Measurements from ENCODE around the gene TARM1. TPM values are rescaled to one million over a fixed set of nuclear protein-coding genes. Genes with fewer than 3 reads are reported as not detected.

The TARM1 gene
- total and polyA plus RNA-seq, 2 of the 4 experiments (the other 2 are of a cell fraction): not detected

GRCh38 chr19:54073829-54074228 is 7.3 kb downstream of the TARM1 start:
- H3K79me1 ChIP-seq (ENCODE audit: low read depth in 1 of 2, low read length in 2 of 2): no peaks in the 10 kb centered on the region
- no peak overlapping the region for H4K91ac ChIP-seq (ENCODE audit: insufficient read depth, low read depth, low read length)
- ChIA-PET POLR2A (ENCODE audit: unreplicated experiment) (no interaction called here), CTCF (no interaction called here)
- H2AK5ac ChIP-seq (ENCODE audit: low read depth, low read length): no peak overlapping the region
- no peak overlapping the region for H3K4me2 ChIP-seq (ENCODE audit: low read depth, low read length)
- H3K9me1 ChIP-seq (ENCODE audit: insufficient read depth, low read length): no peaks in the 10 kb centered on the region
- 78% methylated on average over 4 of the region's 10 CpGs; no CpG with 5 or more reads in 1 of the 2 experiments for WGBS, 2 experiments (ENCODE audit: extremely low coverage in 2 of 2, insufficient read length in 1 of 2)
- no peak overlapping the region for H3K18ac ChIP-seq (ENCODE audit: low read depth, low read length)
- peaks cover 4% of the 10 kb centered on the region; the same call in 1 of the 2 replicates for H3K9me3 ChIP-seq (ENCODE audit: control insufficient read depth, insufficient read depth, low read length)
- H3K23ac ChIP-seq (ENCODE audit: low read depth, low read length): no peak overlapping the region
- no peak overlapping the region for H3K27ac ChIP-seq (ENCODE audit: insufficient read depth, low read length)
- no peaks in the 10 kb centered on the region for H4K20me1 ChIP-seq (ENCODE audit: insufficient read depth, low read length)
- BruUV-seq (replicated peaks): no TSS peak
- H3K14ac ChIP-seq (replicated peaks; ENCODE audit: low read depth, low read length): no peak overlapping the region
- dilution Hi-C loops (cut with HindIII; ENCODE audit: low sequenced_read_pairs, unreplicated experiment): no loop called here
- TF ChIP-seq USF2 (IDR thresholded peaks at IDR 0.05; ENCODE audit: low read depth, low read length): no peak
- no peak for TF ChIP-seq BHLHE40 (IDR thresholded peaks at IDR 0.05; ENCODE audit: low read depth, low read length)
- TF ChIP-seq CEBPB (IDR thresholded peaks at IDR 0.05; ENCODE audit: low read depth, low read length): no peak
- TF ChIP-seq POLR2A (IDR thresholded peaks at IDR 0.05; ENCODE audit: low read depth, low read length): no peak
- no peak for TF ChIP-seq SMC3 (IDR thresholded peaks at IDR 0.05; ENCODE audit: low read depth, low read length)
- TF ChIP-seq CTCF (conservative IDR thresholded peaks at IDR 0.05; ENCODE audit: low read depth, low read length): no peak
- no peak for TF ChIP-seq FOS (IDR thresholded peaks at IDR 0.05; ENCODE audit: low read depth, low read length)
- no peak for TF ChIP-seq RCOR1 (IDR thresholded peaks at IDR 0.05; ENCODE audit: insufficient replicate concordance, low read length)
- TF ChIP-seq NFE2L2 (IDR thresholded peaks at IDR 0.05; ENCODE audit: low read depth, low read length): no peak
- no peak for TF ChIP-seq ELK1 (IDR thresholded peaks at IDR 0.05; ENCODE audit: borderline replicate concordance, low read depth, low read length)
- TF ChIP-seq MAZ (IDR thresholded peaks at IDR 0.05; ENCODE audit: borderline replicate concordance, low read depth, low read length): no peak
- no peak for TF ChIP-seq RFX5 (IDR thresholded peaks at IDR 0.05; ENCODE audit: low read depth, low read length)
- TF ChIP-seq CHD1 (IDR thresholded peaks at IDR 0.05; ENCODE audit: low read depth, low read length): no peak
- TF ChIP-seq MXI1 (IDR thresholded peaks at IDR 0.05; ENCODE audit: borderline replicate concordance, low read depth, low read length): no peak
- H3K4me1 ChIP-seq (ENCODE audit: control insufficient read depth, insufficient read depth, low read length): no peaks in the 10 kb centered on the region
- no peak overlapping the region for H2BK120ac ChIP-seq (ENCODE audit: low read depth, low read length)
- no peak overlapping the region for H2AFZ ChIP-seq (replicated peaks; ENCODE audit: low read length, poor library complexity)
- no peak overlapping the region for H2BK5ac ChIP-seq (ENCODE audit: low read depth, low read length, poor library complexity, severe bottlenecking)
- ATAC-seq (ENCODE audit: low read depth) (no peak), DNase-seq (no peak)
- intact Hi-C loops (cut with micrococcal nuclease): no loop called here
- no peak overlapping the region for H3K9ac ChIP-seq (ENCODE audit: low read depth, low read length)
- H2AK9ac ChIP-seq (replicated peaks; ENCODE audit: low read depth, low read length, poor library complexity): no peak overlapping the region
- H3K4ac ChIP-seq (ENCODE audit: low read depth, low read length): no peak overlapping the region
- no peak overlapping the region for H3K56ac ChIP-seq (ENCODE audit: extremely low read depth, insufficient read depth, low read length)
- no peak overlapping the region for H4K8ac ChIP-seq (ENCODE audit: low read depth in 2 of 2, low read length in 2 of 2)
- H2BK20ac ChIP-seq (ENCODE audit: low read depth, low read length): no peak overlapping the region
- H4K5ac ChIP-seq (ENCODE audit: low read depth, low read length): no peak overlapping the region
- no peak overlapping the region for H3K4me3 ChIP-seq (ENCODE audit: insufficient read depth, low read depth, low read length)
- in situ Hi-C loops (cut with MboI; ENCODE audit: low sequenced_read_pairs): no loop called here
- H3K27me3 ChIP-seq (ENCODE audit: control insufficient read depth, insufficient read depth, low read length): no peaks in the 10 kb centered on the region
- H3K36me3 ChIP-seq (ENCODE audit: control insufficient read depth, insufficient read depth, low read length): no peaks in the 10 kb centered on the region
- no peak overlapping the region for H2BK15ac ChIP-seq (ENCODE audit: low read depth, low read length)

Data from IMR-90 (cell line).